ENCODE data around the gene FHL3.
"Not testable (repeated sequence)": the region's sequence is repeated elsewhere in the genome, so short reads cannot be mapped to it uniquely, and the experiment has no call there.

FHL3 gene

DNA sequence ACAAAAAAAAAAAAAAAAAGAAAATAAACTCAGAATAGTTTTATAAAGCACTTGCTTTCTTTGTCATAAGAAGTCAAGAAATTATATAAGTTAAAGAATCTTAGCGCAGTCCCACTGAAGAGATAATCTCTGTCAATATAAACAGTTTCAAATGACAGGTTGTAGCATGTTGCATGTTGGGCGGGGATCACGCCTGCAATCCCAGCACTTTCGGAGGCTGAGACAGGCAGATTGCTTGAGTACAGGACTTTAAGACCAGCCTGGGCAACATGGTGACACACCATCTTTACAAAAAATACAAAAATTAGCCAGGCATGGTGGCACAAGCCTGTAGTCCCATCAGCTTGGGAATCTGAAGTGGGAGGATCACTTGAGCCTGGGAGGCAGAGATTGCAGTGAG lies 40.0 kb downstream of the FHL3 start:
- no peak overlapping the region for H3K4me3 ChIP-seq (replicated peaks; ENCODE audit: low read depth, low read length)
- DNase-seq (ENCODE audit: low read depth): no peak
- TF ChIP-seq, protein P1, sequence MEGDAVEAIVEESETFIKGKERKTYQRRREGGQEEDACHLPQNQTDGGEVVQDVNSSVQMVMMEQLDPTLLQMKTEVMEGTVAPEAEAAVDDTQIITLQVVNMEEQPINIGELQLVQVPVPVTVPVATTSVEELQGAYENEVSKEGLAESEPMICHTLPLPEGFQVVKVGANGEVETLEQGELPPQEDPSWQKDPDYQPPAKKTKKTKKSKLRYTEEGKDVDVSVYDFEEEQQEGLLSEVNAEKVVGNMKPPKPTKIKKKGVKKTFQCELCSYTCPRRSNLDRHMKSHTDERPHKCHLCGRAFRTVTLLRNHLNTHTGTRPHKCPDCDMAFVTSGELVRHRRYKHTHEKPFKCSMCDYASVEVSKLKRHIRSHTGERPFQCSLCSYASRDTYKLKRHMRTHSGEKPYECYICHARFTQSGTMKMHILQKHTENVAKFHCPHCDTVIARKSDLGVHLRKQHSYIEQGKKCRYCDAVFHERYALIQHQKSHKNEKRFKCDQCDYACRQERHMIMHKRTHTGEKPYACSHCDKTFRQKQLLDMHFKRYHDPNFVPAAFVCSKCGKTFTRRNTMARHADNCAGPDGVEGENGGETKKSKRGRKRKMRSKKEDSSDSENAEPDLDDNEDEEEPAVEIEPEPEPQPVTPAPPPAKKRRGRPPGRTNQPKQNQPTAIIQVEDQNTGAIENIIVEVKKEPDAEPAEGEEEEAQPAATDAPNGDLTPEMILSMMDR (IDR thresholded peaks at IDR 0.05; ENCODE audit: low read length, missing control alignments): no peak

DNA sequence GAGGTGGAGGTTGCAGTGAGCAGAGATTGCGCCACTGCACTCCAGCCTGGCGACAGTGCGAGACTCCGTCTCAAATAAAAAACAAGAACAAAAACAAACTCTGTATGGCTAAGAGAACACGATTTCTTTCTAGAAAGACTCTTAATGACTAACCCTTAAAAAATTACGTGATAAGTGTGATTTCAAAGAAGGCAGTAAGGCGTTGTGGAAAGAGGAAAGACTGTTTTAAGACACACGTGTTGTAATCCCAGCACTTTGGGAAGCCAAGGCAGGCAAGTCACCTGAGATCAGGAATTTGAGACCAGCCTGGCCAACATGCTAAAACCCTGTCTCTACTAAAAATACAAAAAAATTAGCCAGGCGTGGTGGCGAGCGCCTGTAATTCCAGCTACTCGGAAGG lies 41.2 kb downstream of the FHL3 start:
- not testable (repeated sequence) for H3K4me3 ChIP-seq (replicated peaks; ENCODE audit: low read depth, low read length); DNase-seq (ENCODE audit: low read depth)

DNA sequence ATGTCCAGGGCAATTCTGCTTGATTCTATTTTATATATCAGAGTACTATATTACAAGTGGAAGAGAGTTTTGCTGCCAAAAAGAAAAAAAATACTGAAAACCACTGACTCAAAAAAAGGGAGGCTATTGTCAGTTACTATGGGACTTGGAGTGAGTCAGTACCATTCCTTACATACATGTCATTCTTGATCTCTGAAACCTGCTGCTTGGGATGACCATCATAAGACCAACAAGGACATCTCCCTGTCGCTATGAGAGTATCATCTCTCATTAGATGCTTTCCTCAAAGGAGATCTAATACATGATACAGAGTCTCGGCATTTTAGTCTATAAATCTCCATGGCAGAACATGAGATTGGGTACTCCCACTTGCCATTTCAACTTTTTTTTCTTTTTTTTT lies 46.6 kb downstream of the FHL3 start:
- no peak overlapping the region for H3K4me3 ChIP-seq (replicated peaks; ENCODE audit: low read depth, low read length)
- TF ChIP-seq, protein P1 (IDR thresholded peaks at IDR 0.05; ENCODE audit: low read length, missing control alignments): no peak
- DNase-seq (ENCODE audit: low read depth): peak; percentile 77

DNA sequence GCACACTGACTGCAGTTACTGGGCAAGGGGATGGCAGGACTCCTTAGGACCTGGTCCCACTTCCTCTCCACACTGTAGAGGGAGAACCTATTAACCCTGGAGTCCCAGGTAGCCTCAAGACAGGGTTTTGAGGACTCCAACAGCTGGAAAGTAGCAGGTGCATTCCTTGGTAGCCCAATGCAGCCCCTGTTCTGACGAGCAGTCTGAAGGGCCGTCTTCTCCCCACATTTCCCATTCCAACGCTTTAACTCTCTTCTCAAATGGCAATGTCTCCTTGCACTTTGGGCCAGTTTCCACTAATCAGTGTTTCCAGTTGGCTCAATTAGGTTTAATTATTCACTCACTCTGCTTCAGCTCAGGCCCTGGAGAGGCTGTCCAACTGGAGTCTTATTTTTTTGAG lies 49.6 kb downstream of the FHL3 start:
- DNase-seq (ENCODE audit: low read depth): no peak
- H3K4me3 ChIP-seq (replicated peaks; ENCODE audit: low read depth, low read length): no peak overlapping the region
- TF ChIP-seq, protein P1 (IDR thresholded peaks at IDR 0.05; ENCODE audit: low read length, missing control alignments): no peak

DNA sequence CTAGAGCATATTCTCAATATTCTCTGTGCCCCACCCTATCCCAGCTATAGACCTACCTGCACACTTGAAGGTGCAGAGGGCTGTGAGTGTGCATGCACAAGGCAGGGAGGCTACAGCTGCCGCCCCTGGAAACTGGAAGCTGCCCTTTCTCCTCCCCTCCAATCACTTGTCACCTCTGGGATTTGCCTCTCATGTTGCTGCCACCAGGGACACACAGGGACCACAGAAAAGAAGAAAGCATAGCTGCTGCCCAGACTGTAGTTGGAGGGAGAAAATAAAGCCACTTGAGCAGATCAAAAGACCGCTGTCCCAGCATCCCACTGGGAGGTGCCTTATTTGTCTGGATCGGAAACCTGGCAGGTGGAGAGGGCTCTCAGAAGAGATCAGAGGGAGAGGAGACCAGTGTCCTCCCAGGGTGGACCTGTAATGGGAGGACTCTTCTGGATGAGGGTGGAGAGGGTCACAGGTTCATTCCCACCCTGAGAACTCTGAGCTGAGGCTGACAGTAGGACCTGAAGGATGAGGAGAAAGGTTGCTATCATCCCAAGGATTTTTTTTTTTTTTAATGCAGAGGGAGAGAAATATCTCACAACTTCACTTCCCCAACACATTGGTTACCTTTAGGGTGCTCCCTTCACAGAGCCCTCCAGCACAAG lies 50.9 kb downstream of the FHL3 start:
- TF ChIP-seq, protein P1 (IDR thresholded peaks at IDR 0.05; ENCODE audit: low read length, missing control alignments): no peak
- no peak overlapping the region for H3K4me3 ChIP-seq (replicated peaks; ENCODE audit: low read depth, low read length)
- DNase-seq (ENCODE audit: low read depth): no peak

DNA sequence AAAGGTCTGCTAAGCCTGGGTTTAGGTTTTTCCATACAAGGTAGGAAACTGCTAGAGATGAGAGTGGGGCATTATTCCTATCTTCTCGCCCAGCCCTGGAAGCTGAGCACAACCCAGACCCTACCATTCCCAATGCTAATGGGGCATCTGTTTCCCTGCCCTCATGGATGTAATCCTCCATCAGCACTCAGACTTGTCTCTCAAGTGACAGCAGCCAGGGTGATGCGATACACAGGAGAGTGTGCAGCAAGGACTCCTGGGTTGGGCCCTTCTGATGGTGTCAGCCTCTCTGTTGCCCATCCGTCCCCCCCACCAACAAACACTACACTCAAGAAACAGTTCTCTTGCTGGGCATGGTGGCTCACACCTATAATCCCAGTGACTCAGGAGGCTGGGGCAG lies 52.6 kb downstream of the FHL3 start:
- H3K4me3 ChIP-seq (replicated peaks; ENCODE audit: low read depth, low read length): no peak overlapping the region
- no peak for DNase-seq (ENCODE audit: low read depth)

DNA sequence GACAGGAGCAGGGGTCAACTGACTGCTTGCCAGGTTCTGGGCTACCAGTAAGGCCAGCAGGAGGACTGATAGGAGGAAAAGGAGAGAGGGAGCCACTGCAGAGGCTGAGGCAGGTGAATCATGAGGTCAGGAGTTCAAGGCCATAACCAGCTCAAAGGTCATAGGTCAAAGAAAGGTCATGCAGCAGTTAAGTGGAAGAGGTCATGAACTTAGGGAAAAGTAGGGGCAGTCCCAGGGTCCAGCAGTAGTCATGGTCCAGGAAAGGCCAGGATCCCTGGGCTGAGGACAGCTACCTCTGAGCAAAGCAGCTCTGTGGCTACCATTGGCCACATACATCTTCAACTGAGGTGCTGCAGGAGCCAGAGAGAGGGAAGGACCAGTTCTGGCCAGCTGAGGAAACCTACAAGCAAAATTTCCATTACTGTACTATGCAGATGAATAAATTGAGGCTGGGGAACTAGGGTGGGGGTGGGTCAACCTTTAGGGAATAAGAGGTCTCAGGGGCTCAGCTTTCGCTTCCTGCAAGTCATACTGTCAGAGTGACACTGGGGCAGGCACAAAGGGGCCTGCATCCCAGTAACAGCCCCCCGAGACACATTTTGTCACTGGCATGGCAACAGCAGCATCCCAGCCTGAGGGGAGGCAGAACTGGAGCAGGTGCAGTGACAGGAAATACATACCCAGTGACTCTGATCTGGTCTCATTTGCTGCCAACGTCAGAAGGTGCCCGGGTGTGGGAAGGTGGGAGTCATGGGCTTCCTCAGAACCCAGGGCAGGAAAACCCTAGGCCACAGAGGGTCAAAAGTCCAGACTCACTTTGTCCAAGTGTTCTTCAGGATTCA lies 53.3 kb downstream of the FHL3 start:
- TF ChIP-seq, protein P1 (IDR thresholded peaks at IDR 0.05; ENCODE audit: low read length, missing control alignments): no peak
- H3K4me3 ChIP-seq (replicated peaks; ENCODE audit: low read depth, low read length): no peak overlapping the region
- no peak for DNase-seq (ENCODE audit: low read depth)

More for the DNA sequence above, 52.6 kb downstream of the FHL3 start:
- TF ChIP-seq, protein P1 (IDR thresholded peaks at IDR 0.05; ENCODE audit: low read length, missing control alignments): no peak

All from fibroblast of pulmonary artery (primary cell).